NT2/D1 (cell line): ENCODE data around the gene HS3ST3B1.

Experiments used
- SUZ12 ChIP-seq: IDR thresholded peaks from 2 replicates; pipeline ENCODE4 v1.6.1; 2011; ENCODE audit not compliant: insufficient read length, insufficient read depth; ENCODE audit errors: extremely low read depth
- YY1 ChIP-seq: IDR thresholded peaks from 2 replicates; pipeline ENCODE4 v1.6.1; 2011; ENCODE audit not compliant: insufficient read length, insufficient read depth
- ZNF274 ChIP-seq: IDR thresholded peaks from 2 replicates; pipeline ENCODE4 v1.6.1; 2011; ENCODE audit warnings: mild to moderate bottlenecking, low read depth, low read length

DNA sequence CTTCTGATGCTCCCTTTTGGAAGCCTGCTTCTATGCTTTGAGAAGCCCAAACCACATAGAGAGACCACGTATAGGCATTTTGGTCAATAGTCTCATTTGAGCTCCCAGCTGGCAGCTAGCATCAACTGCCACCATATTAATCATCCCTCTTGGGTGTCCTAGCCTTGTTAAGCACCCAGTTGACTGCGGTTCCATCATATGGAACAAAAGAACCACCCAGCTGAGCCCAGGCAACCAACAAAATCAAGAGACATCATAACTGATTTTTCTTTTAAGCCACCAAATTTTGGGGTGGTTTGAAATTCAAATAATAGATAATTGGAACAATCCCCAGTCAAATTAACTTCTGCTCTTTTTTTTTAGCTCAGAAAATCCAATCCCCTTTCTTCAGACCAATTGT, 53.9 kb downstream of the HS3ST3B1 start:
- TF ChIP-seq YY1 (no peak), SUZ12 (no peak), ZNF274 (no peak)
